K562 (cell line): ENCODE results near the gene ITGB2.
A peak's percentile ranks its signal among the peaks of the same experiment; 100 is the strongest.

Experiments used
- CTCF ChIP-seq, 3 experiments: IDR thresholded peaks in 2 of 3; conservative IDR thresholded peaks in 1 of 3; 2 replicates each; pipeline ENCODE4 v1.5.1; 2011 to 2012; ENCODE audit warnings: low read length in 3 of 3, mild to moderate bottlenecking in 3 of 3, control low read depth in 2 of 3, improper control_type of control experiment in 1 of 3, inconsistent platforms in 1 of 3, low read depth in 1 of 3, mixed read lengths in 1 of 3, moderate library complexity in 1 of 3; ENCODE audit not compliant: insufficient read depth in 2 of 3
- GABPA ChIP-seq: fragments of 200-800 bp; sonication (Bioruptor generic); conservative IDR thresholded peaks from 2 replicates; pipeline ENCODE4 v1.6.1; 2016; ENCODE audit warnings: low read depth, missing genetic modification characterization, missing compliant biosample characterization
- MAFK ChIP-seq: IDR thresholded peaks from 2 replicates; pipeline ENCODE4 v1.6.1; 2011; ENCODE audit warnings: low read length, improper control_type of control experiment
- MIER1 ChIP-seq: fragments of 450-650 bp; IDR thresholded peaks from 2 replicates; pipeline ENCODE4 v1.6.1; 2016; ENCODE audit warnings: antibody characterized with exemption, mild to moderate bottlenecking, low read depth
- PCBP2 ChIP-seq: fragments of 200-400 bp; formaldehyde crosslinking; IDR thresholded peaks from 2 replicates; pipeline ENCODE4 v1.6.1; 2018; ENCODE audit warnings: low read length, low read depth, mild to moderate bottlenecking, moderate library complexity; ENCODE audit not compliant: poor library complexity, severe bottlenecking
- PHF8 ChIP-seq: fragments of 200-600 bp; sonication (generic); IDR thresholded peaks from 2 replicates; pipeline ENCODE4 v1.6.1; 2012; ENCODE audit warnings: mixed run types, mild to moderate bottlenecking, inconsistent platforms, low read length, moderate library complexity, borderline replicate concordance
- RFX5 ChIP-seq: IDR thresholded peaks from 2 replicates; pipeline ENCODE4 v1.6.1; 2011; ENCODE audit warnings: low read depth, mild to moderate bottlenecking, improper control_type of control experiment, low read length
- SP1 ChIP-seq: sonication (generic); formaldehyde crosslinking; IDR thresholded peaks from 2 replicates; pipeline ENCODE4 v1.8.1; 2022; ENCODE audit warnings: mild to moderate bottlenecking, missing genetic modification reagents
- THRAP3 ChIP-seq: fragments of 450-650 bp; IDR thresholded peaks from 2 replicates; pipeline ENCODE4 v1.6.1; 2016; ENCODE audit warnings: mild to moderate bottlenecking, inconsistent platforms, borderline replicate concordance
- ZNF146 ChIP-seq: IDR thresholded peaks from one replicate; pipeline ENCODE4 v1.6.1; 2018; ENCODE audit warnings: missing compliant biosample characterization; ENCODE audit not compliant: unreplicated experiment

GRCh38 chr21:44838039-44838895, 82.4 kb downstream of the ITGB2 start:
- TF ChIP-seq RFX5 (no peak), GABPA (tag) (no peak), PHF8 (no peak), ZNF146 (CRISPR knock-in tag) (no peak), SP1 (no peak), THRAP3 (no peak), MIER1 (no peak), PCBP2 (no peak), CTCF (IDR thresholded peaks at IDR 0.05 in 2 of 3, conservative IDR thresholded peaks at IDR 0.05 in 1 of 3; ENCODE audit: insufficient read depth in 2 of 3, low read depth in 1 of 3, low read length in 3 of 3) (peak in 2 of 3 experiments; percentile 10 to 20; a peak in 1 of 6 replicates), MAFK (no peak)
